HCT116 (cell line): Measurements from ENCODE around the gene DCAF15. TPM values are rescaled to one million over a fixed set of nuclear protein-coding genes. Genes with fewer than 3 reads are reported as not detected.

Experiments
- ATAC-seq: fragments of 200-7000 bp; cut with Tn5 transposase; 2 replicates; pipeline ENCODE4 v1.9.1; 2020; ENCODE audit warnings: mild to moderate bottlenecking, moderate library complexity
- BruUV-seq: library from RNA; stranded (reverse); fragments of 400-500 nt; replicated peaks from 2 replicates; lab custom pipeline; 2021; lab: Mats Ljungman, UMichigan
- CTCF ChIA-PET: fragments of 300-600 bp; sonication (Branson Sonifier 250); formaldehyde crosslinking; loops from one replicate; lab custom pipeline; 2021; ENCODE audit warnings: antibody characterized with exemption; lab: Charles Lee
- POLR2A ChIA-PET: fragments of 300-600, 350-600 bp; sonication (Branson Sonifier 250); formaldehyde crosslinking; loops from one replicate; lab custom pipeline; 2021; ENCODE audit warnings: antibody characterized with exemption; lab: Charles Lee
- RAD21 ChIA-PET, 2 experiments: fragments of 300-600 bp; sonication (Branson Sonifier 250); formaldehyde crosslinking; loops; one replicate each; lab custom pipeline; 2023; ENCODE audit warnings: low total read pairs in 2 of 2; ENCODE audit not compliant: uncharacterized antibody in 2 of 2, unreplicated experiment in 2 of 2, low non-redundant PET in 1 of 2; lab: Charles Lee
- DNase-seq: peaks from one replicate; pipeline ENCODE4 v3.0.0-alpha.2; 2010; ENCODE audit warnings: low read depth, low spot score
- H2AFZ ChIP-seq: fragments of 200-600 bp; shearing (Covaris generic), sonication (generic); 2 replicates; pipeline ENCODE4 v1.6.1; 2017; ENCODE audit warnings: low read depth, mixed run types, mixed read lengths, antibody characterized with exemption, low read length; ENCODE audit not compliant: poor library complexity, severe bottlenecking
- H3K27ac ChIP-seq: 2 replicates; pipeline ENCODE4 v1.5.1; 2012; ENCODE audit warnings: low read depth, low read length
- H3K27me3 ChIP-seq: fragments of 200-600 bp; sonication (generic); 2 replicates; pipeline ENCODE4 v1.6.1; 2016; ENCODE audit warnings: mixed run types, low read length, mixed read lengths; ENCODE audit not compliant: insufficient read depth
- H3K36me3 ChIP-seq, 2 experiments: fragments of 200-500 bp in 1 of 2; fragments of 200-600 bp in 1 of 2; sonication (Bioruptor generic) in 1 of 2; sonication (generic) in 1 of 2; 2 replicates each; pipeline versions ENCODE4 v1.5.1 to v1.6.1; 2014 to 2016; ENCODE audit warnings: low read length in 2 of 2, inconsistent platforms in 1 of 2, mixed read lengths in 1 of 2, mixed run types in 1 of 2; ENCODE audit not compliant: insufficient read depth in 2 of 2, control insufficient read depth in 1 of 2
- H3K4me1 ChIP-seq, 2 experiments: fragments of 200-600 bp in 1 of 2; sonication (generic) in 1 of 2; 2 replicates each; pipeline versions ENCODE4 v1.5.1 to v1.6.1; 2012 to 2017; ENCODE audit warnings: low read length in 2 of 2, inconsistent platforms in 1 of 2, mild to moderate bottlenecking in 1 of 2, mixed read lengths in 1 of 2, mixed run types in 1 of 2, moderate library complexity in 1 of 2; ENCODE audit not compliant: insufficient read depth in 2 of 2, control insufficient read depth in 1 of 2
- H3K4me2 ChIP-seq: fragments of 200-600 bp; sonication (generic); 2 replicates; pipeline ENCODE4 v1.6.1; 2017; ENCODE audit warnings: mixed run types, low read length, mixed read lengths
- H3K4me3 ChIP-seq, 2 experiments: fragments of 200-600 bp in 1 of 2; sonication (generic) in 1 of 2; replicated peaks in 1 of 2; 2 replicates each; pipeline ENCODE4 v1.5.1; 2011 to 2016; ENCODE audit warnings: low read length in 2 of 2, control low read depth in 1 of 2, low read depth in 1 of 2, mild to moderate bottlenecking in 1 of 2, mixed read lengths in 1 of 2, mixed run types in 1 of 2
- H3K79me2 ChIP-seq: fragments of 200-600 bp; sonication (generic); 2 replicates; pipeline ENCODE4 v1.6.1; 2017; ENCODE audit warnings: mild to moderate bottlenecking, mixed run types, low read length, moderate library complexity, mixed read lengths; ENCODE audit not compliant: insufficient read depth
- H3K9ac ChIP-seq: fragments of 200-600 bp; sonication (generic); 2 replicates; pipeline ENCODE4 v1.6.1; 2016; ENCODE audit warnings: low read length, mixed read lengths
- H3K9me2 ChIP-seq: fragments of 200-600 bp; sonication (generic), shearing (Covaris generic); 2 replicates; pipeline ENCODE4 v1.6.1; 2017; ENCODE audit warnings: mixed run types, mild to moderate bottlenecking, moderate library complexity; ENCODE audit not compliant: insufficient read depth
- H3K9me3 ChIP-seq, 2 experiments: fragments of 200-500 bp in 1 of 2; fragments of 200-600 bp in 1 of 2; sonication (Bioruptor generic) in 1 of 2; sonication (generic) in 1 of 2; 2 replicates each; pipeline ENCODE4 v1.6.1; 2014 to 2017; ENCODE audit warnings: low read length in 2 of 2, mixed read lengths in 2 of 2, inconsistent platforms in 1 of 2, low read depth in 1 of 2, mild to moderate bottlenecking in 1 of 2, mixed run types in 1 of 2, moderate library complexity in 1 of 2; ENCODE audit not compliant: control insufficient read depth in 1 of 2, insufficient read depth in 1 of 2
- H4K20me1 ChIP-seq: fragments of 200-600 bp; sonication (generic), shearing (Covaris generic); 2 replicates; pipeline ENCODE4 v1.6.1; 2017; ENCODE audit warnings: mixed run types, mild to moderate bottlenecking, moderate library complexity; ENCODE audit not compliant: insufficient read depth
- CTCF ChIP-seq, 3 experiments: fragments of 200-600 bp in 1 of 3; sonication (generic) in 1 of 3; IDR thresholded peaks in 2 of 3; conservative IDR thresholded peaks in 1 of 3; 2 replicates each; pipeline ENCODE4 v1.5.1; 2012 to 2017; ENCODE audit warnings: low read depth in 2 of 3, low read length in 2 of 3, antibody characterized with exemption in 1 of 3, borderline replicate concordance in 1 of 3, control low read depth in 1 of 3, mild to moderate bottlenecking in 1 of 3, mixed read lengths in 1 of 3, mixed run types in 1 of 3, moderate library complexity in 1 of 3; ENCODE audit not compliant: insufficient read depth in 1 of 3
- POLR2A ChIP-seq: IDR thresholded peaks from 2 replicates; pipeline ENCODE4 v1.7.0; 2011; ENCODE audit warnings: borderline replicate concordance; ENCODE audit not compliant: insufficient read depth, insufficient read length; ENCODE audit errors: extremely low read depth
- POLR2AphosphoS5 ChIP-seq: IDR thresholded peaks from 2 replicates; pipeline ENCODE4 v1.6.1; 2011; ENCODE audit warnings: mild to moderate bottlenecking, low read depth, low read length, moderate library complexity
- REST ChIP-seq: IDR thresholded peaks from 2 replicates; pipeline ENCODE4 v1.6.1; 2012; ENCODE audit warnings: low read depth
- YY1 ChIP-seq: IDR thresholded peaks from 2 replicates; pipeline ENCODE4 v1.6.1; 2011; ENCODE audit warnings: low read length, low read depth, moderate library complexity, mild to moderate bottlenecking; ENCODE audit not compliant: insufficient replicate concordance; ENCODE audit errors: extremely low read depth
- ZFX ChIP-seq: fragments of 450-650 bp; IDR thresholded peaks from 2 replicates; pipeline ENCODE4 v1.6.1; 2017
- intact Hi-C: fragments of 100-400 bp; cut with micrococcal nuclease; formaldehyde crosslinking; loops from 2 replicates; pipeline ENCODE4 v1.10.0; 2022
- total RNA-seq: library from RNA; stranded (reverse); gene quantifications from one replicate; pipeline ENCODE4 v1.2.1, GENCODE V29; 2021; ENCODE audit not compliant: unreplicated experiment

The DCAF15 gene
- total RNA-seq, 1 experiment from 2014 or later, result 46.2 TPM

GRCh38 chr19:14006766-14007562 lies 54.7 kb downstream of the DCAF15 start:
- Histone ChIP-seq H3K27ac (peak overlapping the region; percentile 79), H3K9me2 (no peaks in the 10 kb centered on the region), H2AFZ (peak overlapping the region; percentile 54), H3K27me3 (no peaks in the 10 kb centered on the region), H3K4me3 (peak overlapping the region; percentile 70 to 76), H3K79me2 (no peaks in the 10 kb centered on the region; the same call in 1 of the 2 replicates), H3K9me3 (no peaks in the 10 kb centered on the region), H3K4me2 (peak overlapping the region; percentile 97), H3K9ac (peak overlapping the region; percentile 91), H4K20me1 (no peaks in the 10 kb centered on the region), H3K4me1 (peaks cover 5 to 26% of the 10 kb centered on the region in 2 experiments; a peak in 3 of 4 replicates), H3K36me3 (no peaks in the 10 kb centered on the region)
- TF ChIP-seq YY1 (peak; percentile 68), POLR2A (no peak), REST (no peak), ZFX (peak; percentile 68; the same call in 1 of the 2 replicates), POLR2AphosphoS5 (peak; percentile 67), CTCF (IDR thresholded peaks at IDR 0.05 in 2 of 3, conservative IDR thresholded peaks at IDR 0.05 in 1 of 3; ENCODE audit: borderline replicate concordance in 1 of 3, insufficient read depth in 1 of 3, low read depth in 2 of 3, low read length in 2 of 3) (no peak)
- no peak for DNase-seq
- intact Hi-C loops, result no loop called here
- ChIA-PET CTCF (interaction anchor here (0.6 to 1.4 kb wide), 4 partner anchors 25 to 108 kb away, joined by 3 to 8 read pairs (median 3); partner anchors contain the start of gene IL27RA), RAD21 (no interaction called here), POLR2A (interaction anchor here (0.9 to 1.1 kb wide), 6 partner anchors 10 to 161 kb away, joined by 3 to 10 read pairs (median 3); partner anchors contain the start of genes IL27RA and MISP3)
- BruUV-seq, result TSS peak; percentile 92
- peak; percentile 50 for ATAC-seq

Other genes starting within 250 kb of the DCAF15 start
- gene MRI1, start 188.0 kb upstream of the DCAF15 start, total RNA-seq, result 19.6 TPM
- gene C19orf53, start 178.1 kb upstream of the DCAF15 start, total RNA-seq, result 115 TPM
- 9.8 TPM for gene ZSWIM4, start 157.1 kb upstream of the DCAF15 start, total RNA-seq
- gene NANOS3, start 75.4 kb upstream of the DCAF15 start, total RNA-seq, result not detected
- 1.7 TPM for gene BRME1, start 46.4 kb upstream of the DCAF15 start, total RNA-seq
- 51.5 TPM for gene CC2D1A, start 46.3 kb upstream of the DCAF15 start, total RNA-seq
- gene PODNL1, start 14.1 kb upstream of the DCAF15 start, total RNA-seq, result 0.71 TPM
- gene RFX1, start 53.8 kb downstream of the DCAF15 start, total RNA-seq, result 16.3 TPM
- not detected for gene RLN3, start 75.6 kb downstream of the DCAF15 start, total RNA-seq
- 18.3 TPM for gene IL27RA, start 79.3 kb downstream of the DCAF15 start, total RNA-seq
- gene PALM3, start 109.6 kb downstream of the DCAF15 start, total RNA-seq, result 3.3 TPM
- 5.2 TPM for gene MISP3, start 120.3 kb downstream of the DCAF15 start, total RNA-seq
- gene C19orf67, start 133.3 kb downstream of the DCAF15 start, total RNA-seq, result not detected
- 62.9 TPM for gene SAMD1, start 138.2 kb downstream of the DCAF15 start, total RNA-seq
- 95.7 TPM for gene PRKACA, start 165.3 kb downstream of the DCAF15 start, total RNA-seq
- 78.1 TPM for gene ASF1B, start 184.1 kb downstream of the DCAF15 start, total RNA-seq